ENCODE data around the gene EME1.

Gene EME1

DNA sequence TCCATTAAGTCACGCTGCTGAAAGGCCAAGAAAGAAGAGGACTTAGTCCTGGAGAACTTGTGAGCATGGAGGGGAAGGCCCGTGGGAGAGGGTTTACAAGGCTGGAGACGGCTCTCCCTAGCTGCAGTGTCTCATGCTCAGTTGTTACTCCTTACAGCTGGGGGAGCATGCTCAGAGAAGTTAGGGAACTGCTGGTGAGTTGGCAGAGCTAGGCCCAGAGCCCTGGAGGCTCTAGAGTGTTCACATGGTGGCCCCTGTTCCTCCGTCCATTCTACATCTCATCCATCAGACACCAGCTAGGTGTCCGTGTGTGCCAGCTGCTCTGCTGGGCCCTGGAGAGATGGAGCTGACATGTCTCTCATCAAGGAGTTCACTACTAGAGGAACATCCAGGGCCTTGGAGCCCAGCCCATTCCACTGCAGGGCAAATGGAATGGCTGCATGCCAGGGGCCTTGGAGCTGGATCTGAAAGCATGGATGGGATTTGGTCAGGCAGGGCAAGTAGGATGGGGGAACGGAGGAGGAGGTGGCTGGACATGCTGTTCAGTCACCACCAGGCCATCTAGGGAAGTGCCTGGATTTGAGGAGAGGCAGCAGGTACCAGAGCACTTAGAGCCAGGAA lies 20.8 kb upstream of the EME1 start:
- H3K4me3 ChIP-seq (ENCODE audit: low read length) = no peak overlapping the region
- H3K27ac ChIP-seq (ENCODE audit: low read length) = no peak overlapping the region
- H3K9ac ChIP-seq (ENCODE audit: low read length) = no peak overlapping the region
- H3K4me1 ChIP-seq (ENCODE audit: control insufficient read depth, low read depth, low read length) = peaks cover 15% of the 10 kb centered on the region
- H3K9me3 ChIP-seq (ENCODE audit: control insufficient read depth, low read depth, low read length) = no peaks in the 10 kb centered on the region
- peaks cover 30% of the 10 kb centered on the region for H3K36me3 ChIP-seq (ENCODE audit: control insufficient read depth, low read depth, low read length)
- no peaks in the 10 kb centered on the region for H3K27me3 ChIP-seq (ENCODE audit: control insufficient read depth, insufficient read depth, low read length)

DNA sequence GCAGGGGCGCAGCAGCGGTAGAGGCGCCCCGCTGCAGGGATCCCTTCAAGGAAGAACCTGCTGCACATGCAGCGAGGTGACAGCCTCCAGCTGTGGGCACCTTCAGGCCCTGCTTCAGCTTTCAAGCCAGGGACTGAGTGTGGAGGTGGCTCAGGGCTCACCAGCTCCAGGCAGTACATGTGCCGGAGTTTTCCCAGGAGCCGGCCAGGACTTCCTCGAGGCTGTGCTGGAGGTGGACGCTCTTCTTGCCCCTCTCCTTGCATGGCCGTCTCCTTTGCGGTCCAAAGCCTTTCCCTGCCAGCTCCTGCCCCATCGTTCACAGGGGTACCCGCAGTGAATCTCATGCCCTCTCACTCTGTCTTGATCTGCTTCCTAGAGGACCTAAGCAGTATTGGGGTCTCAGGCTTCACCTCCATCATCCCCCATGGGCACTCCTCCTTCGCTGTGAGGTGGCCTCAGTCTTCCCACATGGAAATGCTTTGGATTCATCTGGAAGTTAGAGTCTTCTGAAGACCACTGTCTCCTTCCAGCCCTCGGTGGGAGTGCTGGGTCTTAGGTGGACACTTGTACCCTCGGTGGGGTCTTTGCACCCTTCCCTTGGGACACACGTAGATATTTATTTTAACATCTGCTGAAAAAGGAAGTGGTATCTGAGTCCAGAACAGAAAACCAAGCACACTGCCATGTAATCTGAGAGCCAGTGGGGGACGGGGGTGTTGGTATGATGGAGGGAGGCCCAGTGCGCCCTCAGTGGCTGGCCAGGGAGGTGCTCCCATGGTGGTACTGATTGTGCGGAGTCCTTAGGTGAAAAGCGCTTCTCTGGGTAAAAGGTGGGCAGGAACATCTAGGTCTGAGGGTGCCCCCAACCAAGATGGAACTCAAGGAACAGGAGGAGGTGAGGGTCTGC lies 20.1 kb upstream of the EME1 start:
- Histone ChIP-seq H3K4me1 (ENCODE audit: control insufficient read depth, low read depth, low read length) (peaks cover 7% of the 10 kb centered on the region), H3K4me3 (ENCODE audit: low read length) (no peak overlapping the region), H3K36me3 (ENCODE audit: control insufficient read depth, low read depth, low read length) (peaks cover 32% of the 10 kb centered on the region), H3K27me3 (ENCODE audit: control insufficient read depth, insufficient read depth, low read length) (no peaks in the 10 kb centered on the region), H3K9ac (ENCODE audit: low read length) (no peak overlapping the region), H3K27ac (ENCODE audit: low read length) (no peak overlapping the region), H3K9me3 (ENCODE audit: control insufficient read depth, low read depth, low read length) (no peaks in the 10 kb centered on the region)

DNA sequence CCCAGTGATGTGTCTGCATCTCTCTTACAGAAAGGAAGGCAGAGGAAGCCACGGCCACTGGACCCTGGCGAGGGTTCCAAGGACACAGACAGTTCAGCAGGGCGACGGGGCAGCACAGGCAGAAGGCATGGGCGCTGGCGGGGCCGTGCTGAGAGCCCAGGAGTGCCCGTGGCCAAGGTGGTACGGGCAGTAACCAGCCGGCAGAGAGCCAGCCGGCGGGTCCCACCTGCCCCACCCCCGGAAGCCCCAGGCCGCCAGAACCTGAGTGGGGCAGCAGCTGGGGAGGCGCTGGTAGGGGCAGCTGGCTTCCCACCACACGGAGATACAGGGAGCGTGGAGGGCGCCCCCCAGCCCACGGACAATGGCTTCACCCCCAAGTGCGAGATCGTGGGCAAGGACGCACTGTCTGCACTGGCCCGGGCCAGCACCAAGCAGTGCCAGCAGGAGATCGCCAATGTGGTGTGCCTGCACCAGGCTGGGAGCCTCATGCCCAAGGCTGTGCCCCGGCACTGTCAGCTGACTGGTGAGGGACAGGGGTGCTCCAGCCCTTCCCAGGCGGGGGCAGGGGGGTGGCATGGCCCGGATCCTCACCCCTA lies 19.3 kb upstream of the EME1 start:
- no peaks in the 10 kb centered on the region for H3K4me1 ChIP-seq (ENCODE audit: control insufficient read depth, low read depth, low read length)
- peaks cover 38% of the 10 kb centered on the region for H3K36me3 ChIP-seq (ENCODE audit: control insufficient read depth, low read depth, low read length)
- no peak overlapping the region for H3K4me3 ChIP-seq (ENCODE audit: low read length)
- H3K27ac ChIP-seq (ENCODE audit: low read length) = no peak overlapping the region
- H3K9ac ChIP-seq (ENCODE audit: low read length) = no peak overlapping the region
- no peaks in the 10 kb centered on the region for H3K27me3 ChIP-seq (ENCODE audit: control insufficient read depth, insufficient read depth, low read length)
- no peaks in the 10 kb centered on the region for H3K9me3 ChIP-seq (ENCODE audit: control insufficient read depth, low read depth, low read length)

DNA sequence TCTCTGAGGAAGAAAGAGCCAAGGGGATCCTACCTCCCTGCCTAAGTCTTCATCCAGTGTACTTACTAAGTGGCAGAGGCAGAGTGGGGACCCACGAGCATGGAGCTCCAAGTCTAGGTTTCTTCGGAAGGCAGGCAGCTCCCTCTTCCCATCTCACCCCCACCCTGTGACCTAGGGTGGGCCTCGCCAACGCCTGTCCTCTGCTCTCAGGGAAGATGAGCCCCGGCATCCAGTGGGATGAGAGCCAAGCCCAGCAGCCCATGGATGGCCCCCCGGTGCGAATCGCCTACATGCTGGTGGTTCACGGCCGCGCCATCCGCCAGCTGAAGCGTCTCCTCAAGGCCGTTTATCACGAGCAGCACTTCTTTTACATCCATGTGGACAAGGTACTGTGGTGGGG lies 18.8 kb upstream of the EME1 start:
- Histone ChIP-seq H3K27me3 (ENCODE audit: control insufficient read depth, insufficient read depth, low read length) (no peaks in the 10 kb centered on the region), H3K36me3 (ENCODE audit: control insufficient read depth, low read depth, low read length) (peaks cover 42% of the 10 kb centered on the region), H3K9me3 (ENCODE audit: control insufficient read depth, low read depth, low read length) (no peaks in the 10 kb centered on the region)

DNA sequence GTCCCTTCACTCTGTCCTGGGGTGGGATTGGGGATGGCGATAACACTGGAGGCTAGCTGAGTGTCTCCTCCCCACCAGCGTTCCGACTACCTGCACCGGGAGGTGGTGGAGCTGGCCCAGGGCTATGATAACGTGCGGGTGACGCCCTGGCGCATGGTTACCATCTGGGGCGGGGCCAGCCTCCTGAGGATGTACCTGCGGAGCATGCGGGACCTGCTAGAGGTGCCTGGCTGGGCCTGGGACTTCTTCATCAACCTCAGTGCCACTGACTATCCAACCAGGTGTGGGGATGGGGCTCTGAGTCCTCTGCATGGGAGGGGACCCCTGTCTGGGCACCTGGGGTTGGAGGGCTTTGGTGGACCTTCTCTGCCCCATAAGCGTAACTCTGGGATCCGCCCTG lies 18.3 kb upstream of the EME1 start:
- Histone ChIP-seq H3K4me1 (ENCODE audit: control insufficient read depth, low read depth, low read length) (no peaks in the 10 kb centered on the region), H3K4me3 (ENCODE audit: low read length) (no peak overlapping the region), H3K36me3 (ENCODE audit: control insufficient read depth, low read depth, low read length) (peaks cover 48% of the 10 kb centered on the region), H3K27ac (ENCODE audit: low read length) (no peak overlapping the region), H3K9ac (ENCODE audit: low read length) (no peak overlapping the region), H3K9me3 (ENCODE audit: control insufficient read depth, low read depth, low read length) (no peaks in the 10 kb centered on the region), H3K27me3 (ENCODE audit: control insufficient read depth, insufficient read depth, low read length) (no peaks in the 10 kb centered on the region)

More for the DNA sequence above, 18.8 kb upstream of the EME1 start:
- H3K4me3 ChIP-seq (ENCODE audit: low read length) = no peak overlapping the region
- H3K4me1 ChIP-seq (ENCODE audit: control insufficient read depth, low read depth, low read length) = no peaks in the 10 kb centered on the region
- H3K9ac ChIP-seq (ENCODE audit: low read length) = no peak overlapping the region
- no peak overlapping the region for H3K27ac ChIP-seq (ENCODE audit: low read length)

DNA sequence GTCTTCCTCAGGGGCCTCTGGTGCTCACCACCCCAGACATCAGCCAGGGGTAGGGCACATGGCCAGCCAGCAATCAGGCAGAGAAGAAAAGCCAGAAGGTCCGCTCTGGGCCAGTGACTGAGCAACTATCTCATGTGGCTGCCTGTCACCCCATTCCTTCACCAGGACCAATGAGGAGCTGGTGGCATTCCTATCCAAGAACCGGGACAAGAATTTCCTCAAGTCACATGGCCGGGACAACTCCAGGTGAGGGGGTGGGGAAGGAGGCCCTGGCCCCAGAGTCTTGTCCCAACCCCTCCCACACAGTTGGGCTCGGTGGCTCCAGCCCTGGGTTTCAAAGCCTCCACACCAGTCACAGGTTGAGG lies 17.7 kb upstream of the EME1 start:
- H3K9ac ChIP-seq (ENCODE audit: low read length) = no peak overlapping the region
- no peak overlapping the region for H3K27ac ChIP-seq (ENCODE audit: low read length)
- H3K9me3 ChIP-seq (ENCODE audit: control insufficient read depth, low read depth, low read length) = no peaks in the 10 kb centered on the region
- H3K27me3 ChIP-seq (ENCODE audit: control insufficient read depth, insufficient read depth, low read length) = no peaks in the 10 kb centered on the region
- no peak overlapping the region for H3K4me3 ChIP-seq (ENCODE audit: low read length)
- H3K4me1 ChIP-seq (ENCODE audit: control insufficient read depth, low read depth, low read length) = no peaks in the 10 kb centered on the region
- peaks cover 51% of the 10 kb centered on the region for H3K36me3 ChIP-seq (ENCODE audit: control insufficient read depth, low read depth, low read length)

DNA sequence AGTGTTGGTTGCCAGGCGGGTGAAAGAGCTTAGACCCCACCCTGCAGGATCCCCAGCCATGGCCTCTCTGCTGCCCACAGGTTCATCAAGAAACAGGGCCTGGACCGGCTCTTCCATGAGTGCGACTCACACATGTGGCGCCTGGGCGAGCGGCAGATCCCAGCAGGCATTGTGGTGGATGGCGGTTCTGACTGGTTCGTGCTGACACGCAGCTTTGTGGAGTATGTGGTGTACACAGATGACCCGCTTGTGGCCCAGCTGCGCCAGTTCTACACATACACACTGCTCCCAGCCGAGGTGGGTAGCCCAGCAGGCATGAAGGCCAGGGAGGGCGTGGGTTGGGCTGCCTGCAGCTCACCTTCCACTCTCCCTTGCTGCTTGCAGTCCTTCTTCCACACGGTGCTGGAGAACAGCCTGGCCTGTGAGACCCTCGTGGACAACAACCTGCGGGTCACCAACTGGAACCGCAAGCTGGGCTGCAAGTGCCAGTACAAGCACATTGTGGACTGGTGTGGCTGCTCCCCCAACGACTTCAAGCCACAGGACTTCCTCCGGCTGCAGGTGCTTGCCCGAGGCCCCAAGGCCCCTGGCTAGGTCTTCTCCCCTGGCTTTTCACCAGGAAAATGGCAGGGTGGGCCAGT lies 17.2 kb upstream of the EME1 start:
- Histone ChIP-seq H3K4me3 (ENCODE audit: low read length) (no peak overlapping the region), H3K27ac (ENCODE audit: low read length) (no peak overlapping the region), H3K4me1 (ENCODE audit: control insufficient read depth, low read depth, low read length) (no peaks in the 10 kb centered on the region), H3K36me3 (ENCODE audit: control insufficient read depth, low read depth, low read length) (peaks cover 51% of the 10 kb centered on the region), H3K27me3 (ENCODE audit: control insufficient read depth, insufficient read depth, low read length) (no peaks in the 10 kb centered on the region), H3K9me3 (ENCODE audit: control insufficient read depth, low read depth, low read length) (no peaks in the 10 kb centered on the region), H3K9ac (ENCODE audit: low read length) (no peak overlapping the region)

DNA sequence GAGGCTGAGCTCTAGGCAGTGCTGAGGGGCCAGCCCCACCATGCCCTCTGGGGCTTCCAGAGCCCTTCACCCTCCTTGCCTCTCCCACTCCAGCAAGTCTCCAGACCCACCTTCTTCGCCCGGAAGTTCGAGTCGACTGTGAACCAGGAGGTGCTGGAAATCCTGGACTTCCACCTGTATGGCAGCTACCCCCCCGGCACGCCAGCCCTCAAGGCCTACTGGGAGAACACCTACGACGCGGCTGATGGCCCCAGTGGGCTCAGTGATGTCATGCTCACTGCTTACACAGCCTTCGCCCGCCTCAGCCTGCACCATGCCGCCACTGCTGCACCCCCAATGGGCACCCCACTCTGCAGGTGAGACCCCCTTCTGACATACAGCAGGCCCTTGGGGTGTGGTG lies 16.6 kb upstream of the EME1 start:
- Histone ChIP-seq H3K36me3 (ENCODE audit: control insufficient read depth, low read depth, low read length) (peaks cover 51% of the 10 kb centered on the region), H3K27ac (ENCODE audit: low read length) (no peak overlapping the region), H3K4me3 (ENCODE audit: low read length) (no peak overlapping the region), H3K4me1 (ENCODE audit: control insufficient read depth, low read depth, low read length) (no peaks in the 10 kb centered on the region), H3K9me3 (ENCODE audit: control insufficient read depth, low read depth, low read length) (no peaks in the 10 kb centered on the region), H3K27me3 (ENCODE audit: control insufficient read depth, insufficient read depth, low read length) (no peaks in the 10 kb centered on the region), H3K9ac (ENCODE audit: low read length) (no peak overlapping the region)

DNA sequence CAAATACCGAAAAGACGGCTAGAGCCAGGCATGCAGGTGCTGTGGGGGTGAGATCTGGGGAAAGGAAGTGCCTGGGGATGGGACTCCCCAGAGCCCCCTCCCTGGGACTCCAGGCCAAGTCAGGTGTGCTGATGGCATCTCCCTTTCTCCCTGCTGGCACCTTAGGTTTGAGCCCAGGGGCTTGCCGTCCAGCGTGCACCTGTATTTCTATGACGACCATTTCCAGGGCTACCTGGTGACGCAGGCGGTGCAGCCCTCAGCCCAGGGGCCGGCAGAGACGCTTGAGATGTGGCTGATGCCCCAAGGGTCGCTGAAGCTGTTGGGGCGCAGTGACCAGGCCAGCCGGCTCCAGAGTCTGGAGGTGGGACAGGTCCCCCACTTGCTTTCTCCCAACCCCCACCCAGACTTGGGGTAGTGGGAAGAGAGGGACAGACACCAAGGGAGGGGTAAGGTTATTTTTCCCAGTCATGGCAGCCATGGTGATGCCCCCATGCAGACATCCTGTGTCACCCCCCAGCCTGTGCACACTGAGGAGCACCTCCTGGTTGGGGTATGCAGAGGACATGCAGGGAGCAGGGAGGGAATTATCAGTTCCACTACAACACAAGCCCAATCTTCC lies 16.0 kb upstream of the EME1 start:
- peaks cover 51% of the 10 kb centered on the region for H3K36me3 ChIP-seq (ENCODE audit: control insufficient read depth, low read depth, low read length)
- H3K4me1 ChIP-seq (ENCODE audit: control insufficient read depth, low read depth, low read length) = no peaks in the 10 kb centered on the region

DNA sequence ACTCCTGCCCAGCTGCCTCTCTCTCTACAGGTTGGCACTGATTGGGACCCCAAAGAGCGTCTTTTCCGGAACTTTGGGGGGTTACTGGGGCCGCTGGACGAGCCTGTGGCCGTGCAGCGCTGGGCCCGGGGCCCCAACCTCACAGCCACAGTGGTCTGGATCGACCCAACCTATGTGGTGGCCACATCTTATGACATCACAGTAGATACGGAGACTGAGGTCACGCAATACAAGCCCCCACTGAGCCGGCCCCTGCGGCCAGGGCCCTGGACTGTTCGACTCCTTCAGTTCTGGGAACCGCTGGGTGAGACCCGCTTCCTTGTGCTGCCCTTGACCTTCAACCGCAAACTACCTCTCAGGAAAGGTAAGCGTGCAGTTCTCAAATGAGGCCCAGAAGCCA lies 14.9 kb upstream of the EME1 start:
- peaks cover 3% of the 10 kb centered on the region for H3K4me1 ChIP-seq (ENCODE audit: control insufficient read depth, low read depth, low read length)
- no peak overlapping the region for H3K9ac ChIP-seq (ENCODE audit: low read length)
- H3K4me3 ChIP-seq (ENCODE audit: low read length) = no peak overlapping the region
- H3K36me3 ChIP-seq (ENCODE audit: control insufficient read depth, low read depth, low read length) = peaks cover 51% of the 10 kb centered on the region
- H3K27me3 ChIP-seq (ENCODE audit: control insufficient read depth, insufficient read depth, low read length) = no peaks in the 10 kb centered on the region
- no peak overlapping the region for H3K27ac ChIP-seq (ENCODE audit: low read length)
- no peaks in the 10 kb centered on the region for H3K9me3 ChIP-seq (ENCODE audit: control insufficient read depth, low read depth, low read length)

More for the DNA sequence above, 16.0 kb upstream of the EME1 start:
- no peaks in the 10 kb centered on the region for H3K9me3 ChIP-seq (ENCODE audit: control insufficient read depth, low read depth, low read length)
- no peak overlapping the region for H3K27ac ChIP-seq (ENCODE audit: low read length)
- no peak overlapping the region for H3K9ac ChIP-seq (ENCODE audit: low read length)
- H3K27me3 ChIP-seq (ENCODE audit: control insufficient read depth, insufficient read depth, low read length) = no peaks in the 10 kb centered on the region
- H3K4me3 ChIP-seq (ENCODE audit: low read length) = no peak overlapping the region

DNA sequence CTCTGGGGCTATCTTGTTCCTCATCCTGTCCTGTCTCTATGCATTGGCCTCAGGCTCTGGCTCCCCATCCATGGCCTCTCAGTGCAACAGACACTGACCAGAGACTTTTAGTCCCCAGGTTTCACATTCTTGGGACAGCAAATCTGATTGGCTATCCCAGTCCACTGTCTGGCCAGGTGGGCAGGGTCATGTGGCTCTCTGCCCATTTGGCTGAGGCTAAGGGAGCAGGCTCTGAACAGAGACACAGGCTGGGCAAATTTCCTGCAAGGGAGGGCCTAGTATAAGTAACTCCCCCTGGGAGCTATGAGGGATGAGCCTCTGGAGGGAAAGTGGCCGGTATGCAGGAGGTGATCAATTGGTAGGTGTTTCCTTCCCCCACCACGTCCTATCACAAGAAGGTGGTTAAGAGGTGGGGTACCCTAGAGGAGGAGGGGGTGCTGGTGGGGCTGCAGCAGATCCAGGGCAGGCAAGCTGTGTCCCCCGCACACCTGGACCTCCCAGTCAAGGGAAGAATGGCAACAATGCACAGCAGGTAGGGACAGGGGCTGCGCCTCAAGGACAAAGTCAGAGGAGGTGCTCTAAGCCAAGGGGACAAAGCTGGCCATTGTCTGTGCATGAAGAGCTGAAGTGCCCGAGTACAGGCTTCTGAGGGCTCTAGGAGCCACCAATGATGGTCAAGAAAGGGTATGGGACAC lies 13.9 kb upstream of the EME1 start:
- Histone ChIP-seq H3K27ac (ENCODE audit: low read length) (no peak overlapping the region), H3K36me3 (ENCODE audit: control insufficient read depth, low read depth, low read length) (peaks cover 47% of the 10 kb centered on the region), H3K9ac (ENCODE audit: low read length) (no peak overlapping the region), H3K4me3 (ENCODE audit: low read length) (no peak overlapping the region), H3K27me3 (ENCODE audit: control insufficient read depth, insufficient read depth, low read length) (no peaks in the 10 kb centered on the region), H3K4me1 (ENCODE audit: control insufficient read depth, low read depth, low read length) (peaks cover 11% of the 10 kb centered on the region), H3K9me3 (ENCODE audit: control insufficient read depth, low read depth, low read length) (no peaks in the 10 kb centered on the region)

All from iPS-18a (cell line).